ENCODE measurements around the gene WIPI1.
"Not testable (repeated sequence)": the region's sequence is repeated elsewhere in the genome, so short reads cannot be mapped to it uniquely, and the experiment has no call there.

The WIPI1 gene, protein sequence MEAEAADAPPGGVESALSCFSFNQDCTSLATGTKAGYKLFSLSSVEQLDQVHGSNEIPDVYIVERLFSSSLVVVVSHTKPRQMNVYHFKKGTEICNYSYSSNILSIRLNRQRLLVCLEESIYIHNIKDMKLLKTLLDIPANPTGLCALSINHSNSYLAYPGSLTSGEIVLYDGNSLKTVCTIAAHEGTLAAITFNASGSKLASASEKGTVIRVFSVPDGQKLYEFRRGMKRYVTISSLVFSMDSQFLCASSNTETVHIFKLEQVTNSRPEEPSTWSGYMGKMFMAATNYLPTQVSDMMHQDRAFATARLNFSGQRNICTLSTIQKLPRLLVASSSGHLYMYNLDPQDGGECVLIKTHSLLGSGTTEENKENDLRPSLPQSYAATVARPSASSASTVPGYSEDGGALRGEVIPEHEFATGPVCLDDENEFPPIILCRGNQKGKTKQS

DNA sequence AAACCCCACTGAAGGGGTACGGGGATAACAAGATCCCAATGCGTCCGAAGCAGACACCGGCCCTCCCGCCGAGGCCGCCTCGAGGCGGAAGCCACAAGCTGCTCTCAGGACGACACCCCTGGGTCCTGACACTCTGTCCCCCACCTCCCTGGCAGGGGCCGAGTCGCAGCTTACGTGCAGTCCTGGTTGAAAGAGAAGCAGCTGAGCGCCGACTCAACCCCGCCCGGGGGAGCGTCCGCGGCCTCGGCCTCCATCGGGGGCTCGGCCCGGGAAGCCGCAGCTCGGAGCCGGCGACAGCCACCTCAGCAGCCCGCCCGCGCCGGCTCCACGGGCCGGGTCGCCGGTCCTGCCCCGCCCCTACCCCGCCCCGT, at the start of gene WIPI1:
TSS of gene WIPI1 (minus strand) at position 329 of the 371 bp plus-strand sequence. CDS start at position 254, 75 bp downstream.
- Mint-ChIP-seq H3K36me3 (peaks cover 21% of the 10 kb centered on the region), H3K4me3 (peak within 1 kb of the TSS; percentile 96), H3K27ac (peak within 1 kb of the TSS; percentile 86), H3K4me1 (peaks cover 76% of the 10 kb centered on the region), H3K27me3 (peaks cover 4% of the 10 kb centered on the region), H3K9me3 (no peaks in the 10 kb centered on the region)
- peak; percentile 72 for DNase-seq
- CTCF ChIA-PET: interaction anchor here (1.2 to 14.2 kb wide), 4 partner anchors 19 to 283 kb away, joined by 3 to 192 read pairs (median 4); no protein-coding TSS in a partner anchor

DNA sequence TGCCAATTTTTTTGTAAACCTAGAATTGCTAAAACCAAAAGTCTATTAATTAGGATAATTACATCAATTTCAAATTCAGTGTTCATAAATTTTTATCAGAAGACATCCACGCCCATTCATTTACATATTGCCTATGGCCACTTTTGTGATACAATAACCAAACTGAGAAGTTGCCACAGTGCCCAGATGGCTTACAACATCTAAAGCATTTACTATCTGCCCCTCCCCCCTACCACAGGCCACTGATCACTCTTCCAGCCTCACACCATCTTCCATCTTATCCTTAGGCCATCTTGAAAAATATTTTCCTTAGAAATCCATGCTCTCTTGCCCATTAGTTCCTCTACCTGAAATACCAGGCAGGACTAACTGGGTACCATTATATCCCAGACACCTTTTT, 48.7 kb upstream of the WIPI1 start:
- Mint-ChIP-seq H3K27ac (no peak overlapping the region), H3K36me3 (no peaks in the 10 kb centered on the region), H3K9me3 (no peaks in the 10 kb centered on the region), H3K4me1 (peaks cover 31% of the 10 kb centered on the region), H3K27me3 (peaks cover 4% of the 10 kb centered on the region), H3K4me3 (no peak overlapping the region)
- CTCF ChIA-PET: no interaction called here
- DNase-seq: no peak

DNA sequence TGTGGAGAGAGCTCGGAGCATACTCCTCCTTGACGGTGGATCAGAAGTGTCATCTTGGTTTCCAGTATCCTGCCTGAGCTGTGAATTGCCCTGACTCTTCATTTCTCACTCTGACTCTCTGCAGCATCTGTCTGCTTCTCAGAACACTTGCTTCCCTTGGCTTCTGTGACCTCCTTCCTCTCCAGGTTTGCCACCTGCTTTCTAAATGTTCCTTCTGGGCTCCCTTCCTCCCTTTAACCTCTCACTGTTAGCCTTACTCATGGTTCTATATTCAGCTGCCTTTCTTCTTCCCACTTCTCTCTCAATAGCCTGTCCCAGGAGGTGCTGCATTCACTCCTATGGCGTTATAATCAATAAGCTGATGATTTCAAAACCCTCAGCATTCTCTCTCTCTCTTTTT, 43.8 kb upstream of the WIPI1 start:
- no peak overlapping the region for H3K4me3 Mint-ChIP-seq
- no peak for DNase-seq
- H3K27me3 Mint-ChIP-seq: peaks cover 9% of the 10 kb centered on the region
- CTCF ChIA-PET: no interaction called here
- no peak overlapping the region for H3K27ac Mint-ChIP-seq
- no peaks in the 10 kb centered on the region for H3K36me3 Mint-ChIP-seq
- H3K4me1 Mint-ChIP-seq: peaks cover 27% of the 10 kb centered on the region
- H3K9me3 Mint-ChIP-seq: no peaks in the 10 kb centered on the region

DNA sequence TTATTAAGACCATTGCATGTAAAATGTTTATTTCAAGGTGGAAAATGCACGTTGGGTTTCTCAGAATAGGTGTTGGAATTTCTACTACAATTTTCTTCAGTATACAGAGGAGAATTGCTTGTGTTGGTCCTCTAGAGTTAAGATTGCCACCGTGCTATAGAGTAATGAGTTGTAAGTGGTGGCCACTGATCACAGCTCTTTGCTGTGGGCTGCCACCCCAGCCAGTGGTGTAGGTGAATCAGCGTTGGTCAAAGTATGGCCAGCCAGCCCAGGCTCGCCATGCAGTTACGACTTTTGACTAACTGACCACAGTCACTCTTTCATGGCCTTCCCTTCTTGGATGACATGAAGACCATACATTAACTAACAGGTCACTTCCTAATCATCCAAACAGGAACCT, 42.3 kb upstream of the WIPI1 start:
- no peaks in the 10 kb centered on the region for H3K36me3 Mint-ChIP-seq
- no peak overlapping the region for H3K27ac Mint-ChIP-seq
- no peak overlapping the region for H3K4me3 Mint-ChIP-seq
- CTCF ChIA-PET: no interaction called here
- peaks cover 9% of the 10 kb centered on the region for H3K27me3 Mint-ChIP-seq
- no peaks in the 10 kb centered on the region for H3K9me3 Mint-ChIP-seq
- DNase-seq: no peak
- peaks cover 27% of the 10 kb centered on the region for H3K4me1 Mint-ChIP-seq

DNA sequence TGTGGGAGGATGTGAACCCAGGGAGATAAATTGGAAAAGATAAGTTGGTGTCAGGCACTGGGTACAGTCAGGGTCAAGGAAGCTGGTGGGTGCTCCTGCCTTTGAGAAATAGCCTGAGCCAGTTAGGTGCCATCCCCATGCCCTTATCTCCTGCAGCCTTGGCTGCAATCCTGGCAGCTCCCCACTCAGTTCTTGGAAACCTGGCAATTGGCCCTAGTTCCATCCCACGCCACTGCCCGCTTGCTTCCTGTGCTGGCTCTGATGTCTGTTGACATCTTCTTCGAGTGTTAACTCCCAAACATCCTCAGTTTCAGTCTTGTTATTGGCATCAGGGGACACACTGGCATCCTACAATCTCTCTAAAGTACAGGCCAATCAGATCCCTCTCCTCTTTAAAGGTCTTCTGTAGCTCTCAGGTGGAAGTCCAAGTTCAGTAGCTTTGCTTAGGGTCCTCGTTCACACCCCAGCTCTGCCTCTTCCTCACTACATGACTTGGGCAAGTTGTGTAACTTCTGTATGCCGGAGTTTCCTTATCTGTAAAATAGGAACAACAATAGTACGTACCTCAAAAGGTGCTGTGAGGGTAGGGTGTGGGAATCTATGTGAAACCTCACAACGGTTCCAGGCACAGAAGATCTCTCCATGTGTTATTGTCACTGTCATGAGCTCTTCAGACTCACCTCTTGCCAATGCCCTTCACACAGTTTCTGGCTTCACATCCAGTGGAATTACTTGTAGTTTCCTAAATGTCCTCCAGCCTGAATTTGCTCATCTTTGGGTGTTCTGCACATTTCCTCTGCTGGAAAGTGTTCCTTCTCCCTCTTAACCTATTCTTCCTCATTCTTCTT, 41.4 kb upstream of the WIPI1 start:
- CTCF ChIA-PET: interaction anchor here (1.0 to 1.4 kb wide), 3 partner anchors 9 to 35 kb away, joined by 3 to 5 read pairs (median 5); no protein-coding TSS in a partner anchor
- H3K27me3 Mint-ChIP-seq: peaks cover 9% of the 10 kb centered on the region
- H3K9me3 Mint-ChIP-seq: no peaks in the 10 kb centered on the region
- no peak for DNase-seq
- H3K27ac Mint-ChIP-seq: peak overlapping the region; percentile 73
- H3K36me3 Mint-ChIP-seq: no peaks in the 10 kb centered on the region
- peaks cover 27% of the 10 kb centered on the region for H3K4me1 Mint-ChIP-seq
- H3K4me3 Mint-ChIP-seq: no peak overlapping the region

DNA sequence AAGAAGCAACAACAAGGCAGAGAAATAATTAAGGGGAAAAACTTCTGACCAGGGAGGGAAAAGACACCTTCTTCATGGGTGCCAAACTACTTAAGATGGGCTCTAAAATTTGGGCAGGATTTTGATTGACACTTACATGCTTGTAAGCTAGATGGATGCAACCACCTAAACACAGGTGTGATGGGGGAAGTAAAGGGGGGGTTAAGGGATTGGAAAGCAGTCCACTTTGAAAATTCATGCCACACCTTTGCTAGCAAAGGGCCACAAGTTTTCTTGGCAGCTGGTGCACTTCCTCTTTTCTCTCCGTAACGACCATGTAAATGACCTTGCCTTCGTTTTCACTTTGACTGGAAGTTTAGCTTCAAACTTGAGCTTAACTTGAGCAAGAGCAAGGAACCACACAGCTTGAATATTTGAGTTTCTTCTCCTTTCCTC, 40.6 kb upstream of the WIPI1 start:
- CTCF ChIA-PET: interaction anchor here (1.0 to 1.4 kb wide), 6 partner anchors 9 to 36 kb away, joined by 3 to 5 read pairs (median 5); no protein-coding TSS in a partner anchor
- H3K9me3 Mint-ChIP-seq: no peaks in the 10 kb centered on the region
- no peak overlapping the region for H3K4me3 Mint-ChIP-seq
- peaks cover 9% of the 10 kb centered on the region for H3K27me3 Mint-ChIP-seq
- peak overlapping the region; percentile 73 for H3K27ac Mint-ChIP-seq
- H3K4me1 Mint-ChIP-seq: peaks cover 27% of the 10 kb centered on the region
- no peak for DNase-seq
- no peaks in the 10 kb centered on the region for H3K36me3 Mint-ChIP-seq

DNA sequence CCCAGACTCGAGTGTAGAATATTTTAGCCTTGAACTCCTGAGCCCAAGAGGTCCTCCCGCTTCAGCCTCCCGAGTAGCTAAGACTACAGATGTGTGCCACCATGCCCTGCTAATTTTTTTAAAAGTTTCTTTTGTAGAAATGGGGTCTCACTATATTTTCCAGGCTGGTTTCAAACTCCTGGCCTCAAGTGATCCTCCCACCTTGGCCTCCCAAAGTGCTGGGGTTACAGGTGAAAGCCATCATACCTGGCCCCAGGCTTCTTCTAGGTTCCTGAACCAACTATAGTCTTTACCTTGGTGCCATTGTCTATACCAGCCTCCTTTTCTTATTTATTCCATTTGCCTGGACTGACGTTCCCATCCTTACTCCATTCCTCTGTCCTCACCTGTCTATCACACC, 37.8 kb upstream of the WIPI1 start:
- peaks cover 24% of the 10 kb centered on the region for H3K4me1 Mint-ChIP-seq
- CTCF ChIA-PET: interaction anchor here (0.5 kb wide), 1 partner anchor 260 kb away, joined by 3 read pairs; no protein-coding TSS in a partner anchor
- H3K36me3 Mint-ChIP-seq: no peaks in the 10 kb centered on the region
- H3K27ac Mint-ChIP-seq: peak overlapping the region; percentile 38
- no peaks in the 10 kb centered on the region for H3K9me3 Mint-ChIP-seq
- H3K27me3 Mint-ChIP-seq: peaks cover 28% of the 10 kb centered on the region
- DNase-seq: no peak
- H3K4me3 Mint-ChIP-seq: no peak overlapping the region

DNA sequence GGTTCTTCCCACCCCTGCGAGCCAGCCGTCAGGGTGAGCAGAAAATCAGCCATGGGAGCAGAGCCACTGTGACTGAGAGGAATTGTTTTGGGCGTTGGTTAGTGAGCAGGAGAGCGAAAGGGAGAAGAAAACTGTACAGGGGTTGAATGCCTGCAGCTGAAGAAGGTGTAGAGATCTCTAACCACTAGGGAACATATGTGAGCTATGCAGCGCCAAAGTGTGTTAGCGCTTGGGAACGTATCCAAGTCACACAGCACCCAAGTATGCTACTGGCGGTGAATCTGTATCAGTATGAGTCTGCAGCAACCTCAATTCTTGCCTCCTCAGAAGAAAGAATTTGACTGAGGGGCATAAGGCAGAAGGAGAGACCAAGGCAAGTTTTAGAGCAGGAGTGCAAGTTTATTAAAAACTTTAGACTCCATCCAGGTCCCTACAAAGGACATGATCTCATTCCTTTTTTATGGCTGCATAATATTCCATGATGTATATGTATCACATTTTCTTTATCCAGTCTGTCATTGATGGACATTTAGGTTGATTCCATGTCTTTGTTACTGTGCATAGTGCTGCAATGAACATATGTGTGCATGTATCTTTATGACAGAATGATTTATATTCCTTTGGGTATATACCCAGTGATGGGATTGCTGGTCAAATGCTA, 35.2 kb upstream of the WIPI1 start:
- CTCF ChIA-PET, H3K9me3 Mint-ChIP-seq, H3K4me3 Mint-ChIP-seq, H3K27ac Mint-ChIP-seq, H3K36me3 Mint-ChIP-seq, DNase-seq: not testable (repeated sequence)
- H3K4me1 Mint-ChIP-seq: peaks cover 17% of the 10 kb centered on the region
- peaks cover 29% of the 10 kb centered on the region for H3K27me3 Mint-ChIP-seq

DNA sequence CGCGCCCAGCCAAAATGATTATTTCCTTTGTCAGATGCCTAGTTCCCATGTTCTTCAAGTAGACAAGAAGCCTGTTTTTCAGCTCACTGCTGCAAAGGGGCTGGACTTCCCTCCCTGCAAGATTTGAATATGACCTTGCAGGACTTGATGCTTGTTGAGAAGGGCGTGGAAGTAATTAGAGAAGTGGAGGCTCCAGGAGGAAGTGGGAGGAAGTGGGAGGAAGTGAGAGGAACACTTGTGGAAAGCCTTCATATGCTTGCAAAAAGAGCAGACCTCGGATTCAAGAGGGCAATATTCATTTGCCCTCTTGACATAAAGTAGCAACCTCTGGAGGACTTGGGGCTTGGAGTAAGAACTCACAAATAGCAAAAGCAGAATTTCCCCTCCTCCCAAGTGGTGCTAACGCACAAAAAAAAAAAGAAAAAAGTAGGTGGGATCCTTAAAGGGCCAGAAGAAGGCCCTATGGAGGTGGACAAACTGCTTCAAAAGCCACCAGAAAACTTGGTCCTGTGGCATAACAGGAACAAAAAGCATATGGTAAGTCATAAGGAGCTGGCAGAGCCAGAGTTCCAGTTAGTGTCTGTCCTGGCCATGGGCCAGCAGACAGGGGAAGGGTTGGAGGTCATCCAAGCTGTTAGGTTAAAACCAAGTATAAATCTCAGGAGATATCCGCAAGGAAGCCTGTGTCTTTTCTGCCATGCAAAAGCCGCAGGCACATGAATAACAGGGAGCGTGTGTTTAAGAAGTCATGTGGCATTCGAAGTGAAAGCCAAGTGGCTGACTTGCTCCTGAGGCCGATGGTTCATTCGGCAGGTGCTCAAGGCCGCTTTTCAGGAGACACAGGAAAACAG, 34.3 kb upstream of the WIPI1 start:
- Mint-ChIP-seq H3K27ac (no peak overlapping the region), H3K4me1 (peaks cover 23% of the 10 kb centered on the region), H3K4me3 (no peak overlapping the region), H3K36me3 (no peaks in the 10 kb centered on the region), H3K27me3 (peaks cover 32% of the 10 kb centered on the region), H3K9me3 (no peaks in the 10 kb centered on the region)
- DNase-seq: no peak
- CTCF ChIA-PET: no interaction called here

DNA sequence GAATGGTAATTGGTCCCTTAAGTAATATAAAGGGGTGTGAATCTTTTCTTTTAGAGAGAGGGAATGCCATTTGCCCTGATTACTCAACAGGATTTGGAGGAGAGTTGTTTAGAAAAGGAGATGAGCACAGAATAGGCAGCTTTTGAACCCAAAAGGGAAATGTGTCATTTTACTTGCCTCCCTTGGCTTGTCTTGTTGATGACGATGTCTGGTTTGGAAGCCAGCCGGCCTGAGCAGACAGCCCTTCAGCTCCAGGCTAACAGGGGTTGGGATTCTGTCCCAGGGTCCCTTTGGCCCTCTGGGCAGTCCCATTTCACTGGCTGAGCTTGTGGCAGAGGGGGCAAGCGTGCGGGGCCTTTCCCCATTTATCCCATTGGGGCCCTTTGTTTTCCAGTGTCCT, 32.6 kb upstream of the WIPI1 start:
- no peak overlapping the region for H3K27ac Mint-ChIP-seq
- no peaks in the 10 kb centered on the region for H3K9me3 Mint-ChIP-seq
- peaks cover 45% of the 10 kb centered on the region for H3K27me3 Mint-ChIP-seq
- DNase-seq: no peak
- peaks cover 30% of the 10 kb centered on the region for H3K4me1 Mint-ChIP-seq
- H3K4me3 Mint-ChIP-seq: no peak overlapping the region
- no peaks in the 10 kb centered on the region for H3K36me3 Mint-ChIP-seq
- CTCF ChIA-PET: no interaction called here

DNA sequence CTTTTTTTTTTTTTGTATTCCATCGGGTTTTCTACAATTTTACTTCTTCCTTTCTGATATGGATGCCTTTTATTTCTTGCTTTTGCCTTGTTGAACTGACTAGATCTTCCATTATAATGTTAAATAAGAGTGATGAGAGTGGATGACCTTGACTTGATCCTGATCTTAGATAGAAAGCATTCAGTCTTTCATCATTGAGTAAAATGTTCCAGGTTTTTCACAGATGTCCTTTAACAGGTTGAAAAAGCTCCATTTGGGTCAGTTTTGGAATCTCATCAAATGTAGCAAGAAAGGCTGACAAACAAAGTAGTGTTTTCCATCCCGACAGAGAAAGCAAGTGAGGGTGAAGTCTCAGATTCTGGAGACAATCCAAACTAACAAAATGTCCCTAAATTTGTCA, 27.2 kb upstream of the WIPI1 start:
- H3K4me3 Mint-ChIP-seq: no peak overlapping the region
- no peak overlapping the region for H3K27ac Mint-ChIP-seq
- peaks cover 5% of the 10 kb centered on the region for H3K9me3 Mint-ChIP-seq
- peaks cover 43% of the 10 kb centered on the region for H3K27me3 Mint-ChIP-seq
- CTCF ChIA-PET: no interaction called here
- no peak for DNase-seq
- H3K4me1 Mint-ChIP-seq: peaks cover 27% of the 10 kb centered on the region
- H3K36me3 Mint-ChIP-seq: peaks cover 3% of the 10 kb centered on the region

DNA sequence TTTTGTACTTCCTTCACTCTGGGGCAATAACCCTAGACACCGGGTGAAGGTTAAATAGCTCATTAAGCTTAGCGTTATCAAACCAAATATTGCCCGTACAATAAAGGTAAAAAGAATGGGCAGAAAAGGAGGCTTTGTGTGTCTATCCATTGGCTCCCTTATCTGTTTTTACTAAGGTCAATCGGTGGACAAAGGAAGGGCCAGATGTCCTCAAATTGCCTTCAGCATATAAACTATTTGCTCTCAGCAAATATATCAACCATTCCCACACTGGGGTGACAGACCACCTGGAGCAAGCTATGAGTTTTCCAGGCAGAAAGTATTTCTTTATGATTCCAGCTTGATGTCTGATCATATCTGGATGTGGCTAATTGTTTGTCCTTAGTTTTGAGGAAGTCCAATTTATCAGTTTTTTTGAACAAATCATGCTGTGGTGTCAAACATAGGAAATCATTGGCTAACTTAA, 25.3 kb upstream of the WIPI1 start:
- H3K4me3 Mint-ChIP-seq: no peak overlapping the region
- H3K36me3 Mint-ChIP-seq: peaks cover 6% of the 10 kb centered on the region
- DNase-seq: no peak
- no peak overlapping the region for H3K27ac Mint-ChIP-seq
- peaks cover 18% of the 10 kb centered on the region for H3K4me1 Mint-ChIP-seq
- CTCF ChIA-PET: interaction anchor here (1.6 kb wide), 1 partner anchor 20 kb away, joined by 6 read pairs; no protein-coding TSS in a partner anchor
- H3K9me3 Mint-ChIP-seq: peaks cover 9% of the 10 kb centered on the region
- H3K27me3 Mint-ChIP-seq: peaks cover 47% of the 10 kb centered on the region

DNA sequence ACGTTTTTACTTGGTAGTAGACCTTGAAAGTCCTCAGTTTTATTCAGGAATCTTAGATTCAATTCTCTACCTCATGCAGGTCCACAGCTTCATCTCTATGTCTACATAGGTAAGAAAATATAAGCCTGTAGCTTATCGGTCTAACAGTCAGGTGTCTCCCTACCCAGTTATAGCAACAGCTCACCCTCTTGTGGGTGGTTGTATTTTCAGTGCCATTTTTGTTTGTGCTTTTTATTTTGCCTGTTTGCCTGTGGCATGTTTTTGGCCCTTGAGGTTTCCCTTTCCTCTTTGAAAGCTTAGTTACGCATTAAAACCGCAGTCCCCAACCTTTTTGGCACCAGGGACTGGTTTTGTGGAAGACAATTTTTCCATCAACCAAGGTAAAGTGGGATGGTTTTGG, 23.6 kb upstream of the WIPI1 start:
- no peak overlapping the region for H3K27ac Mint-ChIP-seq
- no peak overlapping the region for H3K4me3 Mint-ChIP-seq
- H3K36me3 Mint-ChIP-seq: peaks cover 6% of the 10 kb centered on the region
- no peak for DNase-seq
- H3K9me3 Mint-ChIP-seq: peaks cover 9% of the 10 kb centered on the region
- H3K27me3 Mint-ChIP-seq: peaks cover 46% of the 10 kb centered on the region
- CTCF ChIA-PET: interaction anchor here (0.7 to 1.7 kb wide), 5 partner anchors 10 to 23 kb away, joined by 3 to 6 read pairs (median 5); no protein-coding TSS in a partner anchor
- peaks cover 4% of the 10 kb centered on the region for H3K4me1 Mint-ChIP-seq
